K562 (cell line): ENCODE data around the gene UBE2J2. TPM values are rescaled to one million over a fixed set of nuclear protein-coding genes. Genes with fewer than 3 reads are reported as not detected.

Experiments
- ATAC-seq: fragments of 200-7000 bp; cut with Tn5 transposase; 3 replicates; pipeline ENCODE4 v1.9.1; 2020; ENCODE audit warnings: moderate library complexity
- BruUV-seq: library from RNA; stranded (reverse); fragments of 400-500 nt; replicated peaks from 2 replicates; lab custom pipeline; 2021; lab: Mats Ljungman, UMichigan
- CTCF ChIA-PET: fragments of 300-600 bp; formaldehyde crosslinking; extraction: SDS; loops from one replicate; lab custom pipeline; 2021; ENCODE audit warnings: low intra/inter-chr PET ratio; lab: Yijun Ruan, JAX
- POLR2A ChIA-PET: fragments of 300-600, 350-650 bp; sonication (Branson Sonifier 250); formaldehyde crosslinking; extraction: SDS; loops from one replicate; lab custom pipeline; 2021; ENCODE audit warnings: antibody characterized with exemption, inconsistent platforms; lab: Yijun Ruan, JAX
- DNase-seq, 4 experiments: peaks; one replicate each; pipeline versions ENCODE4 v3.0.0 to v3.0.0-alpha.2; 2011 to 2018; ENCODE audit warnings: low spot score in 3 of 4, mixed read lengths in 3 of 4; ENCODE audit errors: extremely low read depth in 1 of 4
- FAIRE-seq: peaks from 2 replicates; lab custom pipeline; 2011; peaks lifted over from hg19 to GRCh38; lab: Jason Lieb, UNC
- H2AFZ ChIP-seq: 2 replicates; pipeline ENCODE4 v1.6.0; 2011; ENCODE audit warnings: low read depth, low read length, control low read depth, inconsistent platforms
- H3K27ac ChIP-seq: fragments of 200-600 bp; 3 replicates; pipeline ENCODE4 v1.8.0; 2011; ENCODE audit warnings: low read depth, mild to moderate bottlenecking, control low read depth, inconsistent platforms, low read length, moderate library complexity, mixed read lengths; ENCODE audit errors: extremely low read depth
- H3K27me3 ChIP-seq, 2 experiments: fragments of 300-600 bp in 1 of 2; 2 replicates in 1 of 2; 3 replicates in 1 of 2; pipeline versions ENCODE4 v1.6.0 to v1.8.0; 2011; ENCODE audit warnings: inconsistent platforms in 2 of 2, low read length in 2 of 2, mild to moderate bottlenecking in 1 of 2, mixed read lengths in 1 of 2, moderate library complexity in 1 of 2; ENCODE audit not compliant: control insufficient read depth in 2 of 2, insufficient read depth in 2 of 2
- H3K36me3 ChIP-seq: fragments of 300-600 bp; 3 replicates; pipeline ENCODE4 v1.8.0; 2011; ENCODE audit warnings: mild to moderate bottlenecking, low read length, inconsistent platforms; ENCODE audit not compliant: control insufficient read depth, insufficient read depth
- H3K4me1 ChIP-seq, 2 experiments: fragments of 200-600 bp in 1 of 2; replicated peaks in 1 of 2; 2 replicates in 1 of 2; 3 replicates in 1 of 2; pipeline versions ENCODE4 v1.5.1 to v1.8.0; 2011; ENCODE audit warnings: inconsistent platforms in 2 of 2, low read length in 2 of 2, mild to moderate bottlenecking in 1 of 2, mixed read lengths in 1 of 2, moderate library complexity in 1 of 2; ENCODE audit not compliant: control insufficient read depth in 2 of 2, insufficient read depth in 2 of 2
- H3K4me2 ChIP-seq: 2 replicates; pipeline ENCODE4 v1.6.1; 2011; ENCODE audit warnings: low read length, control low read depth, inconsistent platforms, mixed read lengths; ENCODE audit not compliant: insufficient read depth
- H3K4me3 ChIP-seq: fragments of 200-600 bp; sonication (generic), shearing (Covaris generic); 2 replicates; pipeline ENCODE4 v1.5.1; 2016; ENCODE audit warnings: control low read depth, inconsistent platforms
- H3K79me2 ChIP-seq: fragments of 200-600 bp; 3 replicates; pipeline ENCODE4 v1.8.0; 2011; ENCODE audit warnings: low read length, inconsistent platforms; ENCODE audit not compliant: control insufficient read depth, insufficient read depth
- H3K9ac ChIP-seq, 2 experiments: 2 replicates each; pipeline versions ENCODE4 v1.6.0 to v1.6.1; 2011; ENCODE audit warnings: low read depth in 2 of 2, low read length in 2 of 2, control low read depth in 1 of 2, inconsistent platforms in 1 of 2, mild to moderate bottlenecking in 1 of 2, mixed read lengths in 1 of 2; ENCODE audit not compliant: insufficient read depth in 1 of 2
- H3K9me1 ChIP-seq: one replicate; pipeline ENCODE4 v1.6.0; 2011; ENCODE audit warnings: inconsistent platforms, mild to moderate bottlenecking, low read length, moderate library complexity; ENCODE audit not compliant: control insufficient read depth, insufficient read depth
- H3K9me3 ChIP-seq: replicated peaks from 2 replicates; pipeline ENCODE4 v1.5.1; 2011; ENCODE audit warnings: low read depth, low read length, inconsistent platforms; ENCODE audit not compliant: control insufficient read depth, insufficient read depth
- H4K20me1 ChIP-seq: replicated peaks from 2 replicates; pipeline ENCODE4 v1.6.1; 2011; ENCODE audit warnings: low read length, inconsistent platforms, mixed read lengths; ENCODE audit not compliant: control insufficient read depth, insufficient read depth
- ATF1 ChIP-seq, 2 experiments: fragments of 450-650 bp in 1 of 2; IDR thresholded peaks; 2 replicates each; pipeline ENCODE4 v1.6.1; 2016; ENCODE audit warnings: missing compliant biosample characterization in 1 of 2, missing genetic modification characterization in 1 of 2
- HSF4 ChIP-seq: fragments of 250-450 bp; sonication (Bioruptor Pico); IDR thresholded peaks from 2 replicates; pipeline ENCODE4 v2.1.2; 2022; ENCODE audit warnings: mild to moderate bottlenecking, moderate library complexity, borderline replicate concordance
- KDM1A ChIP-seq, 2 experiments: fragments of 450-650 bp; IDR thresholded peaks; 2 replicates each; pipeline ENCODE4 v1.6.1; 2016; ENCODE audit warnings: mild to moderate bottlenecking in 2 of 2
- MAFK ChIP-seq: IDR thresholded peaks from 2 replicates; pipeline ENCODE4 v1.6.1; 2011; ENCODE audit warnings: low read length, improper control_type of control experiment
- MCM5 ChIP-seq: fragments of 450-650 bp; IDR thresholded peaks from 2 replicates; pipeline ENCODE4 v1.6.1; 2016; ENCODE audit warnings: low read depth
- NEUROD1 ChIP-seq: fragments of 150-350 bp; IDR thresholded peaks from 2 replicates; pipeline ENCODE4 v1.6.1; 2014; ENCODE audit warnings: borderline replicate concordance, low read length, low read depth; ENCODE audit not compliant: partially characterized antibody
- NFYB ChIP-seq: IDR thresholded peaks from 2 replicates; pipeline ENCODE4 v1.6.1; 2011; ENCODE audit warnings: mild to moderate bottlenecking, moderate library complexity; ENCODE audit not compliant: insufficient read length; ENCODE audit errors: extremely low read depth
- SIN3A ChIP-seq, 2 experiments: fragments of 150-350 bp in 1 of 2; IDR thresholded peaks; 2 replicates each; pipeline ENCODE4 v1.6.1; 2011 to 2016; ENCODE audit warnings: borderline replicate concordance in 2 of 2, low read depth in 2 of 2, low read length in 2 of 2, mild to moderate bottlenecking in 2 of 2, moderate library complexity in 2 of 2; ENCODE audit not compliant: control insufficient read depth in 1 of 2
- SREBF2 ChIP-seq: sonication (generic); formaldehyde crosslinking; IDR thresholded peaks from 2 replicates; pipeline ENCODE4 v1.4.0; 2020; ENCODE audit warnings: mild to moderate bottlenecking, missing genetic modification reagents
- TFAM ChIP-seq: fragments of 250-450 bp; sonication (Bioruptor Pico); conservative IDR thresholded peaks from 2 replicates; pipeline ENCODE4 v1.5.0; 2021; ENCODE audit warnings: mild to moderate bottlenecking, moderate library complexity
- ZNF395 ChIP-seq: fragments of 200-800 bp; sonication (Bioruptor generic); IDR thresholded peaks from 2 replicates; pipeline ENCODE4 v1.6.1; 2017; ENCODE audit warnings: missing genetic modification characterization, missing compliant biosample characterization
- ZNF449 ChIP-seq: fragments of 250-450 bp; sonication (Bioruptor Pico); IDR thresholded peaks from 2 replicates; pipeline ENCODE4 v1.8.0; 2022; ENCODE audit warnings: moderate library complexity, mild to moderate bottlenecking, inconsistent platforms
- ZNF518B ChIP-seq: fragments of 250-450 bp; sonication (Bioruptor Pico); IDR thresholded peaks from 2 replicates; pipeline ENCODE4 v1.5.0; 2021; ENCODE audit warnings: mild to moderate bottlenecking, moderate library complexity
- ZNF668 ChIP-seq: fragments of 250-450 bp; sonication (Bioruptor Pico); IDR thresholded peaks from 2 replicates; pipeline ENCODE4 v1.8.0; 2022; ENCODE audit warnings: mild to moderate bottlenecking, inconsistent platforms
- WGBS: fragments of 100-300 bp; shearing (Covaris generic); methylation state at CpG from one replicate; pipeline ENCODE4 v1.1.6; 2016; ENCODE audit warnings: low coverage, mixed read lengths; ENCODE audit not compliant: insufficient coverage; ENCODE audit errors: missing lambda C conversion rate; 5-methylcytosine and 5-hydroxymethylcytosine counted together
- in situ Hi-C: fragments of 300-500 bp; cut with MboI; formaldehyde crosslinking; loops from 4 replicates; pipeline ENCODE4 v1.15.0; 2018; ENCODE audit warnings: inconsistent platforms, mixed read lengths
- intact Hi-C: fragments of 100-400 bp; cut with micrococcal nuclease; formaldehyde crosslinking; loops from 2 replicates; pipeline ENCODE4 v1.14.2; 2022
- polyA plus RNA-seq, 8 experiments: library from polyadenylated mRNA; depleted of rRNA in 4 of 8; stranded (reverse) in 5 of 8; unstranded in 3 of 8; fragments of >200 nt; fragmentation: Nextera tagmentation in 2 of 8; fragmentation: Illumina TruSeq in 1 of 8; extraction: Ambion mirVana in 2 of 8; extraction: Trizol in 1 of 8; gene quantifications; 2 replicates each; pipeline versions ENCODE4 v1.2.1 to v1.2.3, GENCODE V29; 2011 to 2014; ENCODE audit warnings: inconsistent platforms in 1 of 8, missing spikeins in 1 of 8
- total RNA-seq, 7 experiments: library from RNA; depleted of rRNA in 6 of 7; stranded (reverse); fragments of >200 nt in 6 of 7; fragmentation: Illumina TruSeq in 2 of 7; extraction: Trizol in 2 of 7; gene quantifications; 2 replicates each; pipeline versions ENCODE4 v1.2.1 to v1.2.3, GENCODE V29; 2011 to 2021; ENCODE audit warnings: low replicate concordance in 1 of 7

The UBE2J2 gene
- total and polyA plus RNA-seq, 9 of the 15 experiments (the other 6 are each of a cell fraction or from before 2014, with no cell fraction given) = 0.93 to 112 (median 75.5) TPM

GRCh38 chr1:1231400-1232207 is 42.0 kb downstream of the UBE2J2 start, which contains the start of gene SDF4:
SDF4 (minus strand) TSS chr1:1232001; CDS start chr1:1228772, 3,229 bp downstream.
- FAIRE-seq = peak; percentile 86
- peak; percentile 99 to 100 (median 100) for DNase-seq
- Histone ChIP-seq H2AFZ (peak within 1 kb of the TSS; percentile 93), H4K20me1 (no peaks in the 10 kb centered on the region), H3K4me2 (peak within 1 kb of the TSS; percentile 100), H3K4me3 (peak within 1 kb of the TSS; percentile 79), H3K9me1 (no peaks in the 10 kb centered on the region), H3K9ac (peak within 1 kb of the TSS; percentile 93 to 99), H3K36me3 (peaks cover 49% of the 10 kb centered on the region; the same call in 2 of the 3 replicates), H3K9me3 (peaks cover 9% of the 10 kb centered on the region), H3K79me2 (peaks cover 79% of the 10 kb centered on the region), H3K4me1 (peaks cover 6 to 83% of the 10 kb centered on the region in 2 experiments; a peak in 4 of 5 replicates), H3K27me3 (no peaks in the 10 kb centered on the region), H3K27ac (peak within 1 kb of the TSS; percentile 96)
- ChIA-PET POLR2A (interaction anchor here (0.5 to 2.2 kb wide), 15 partner anchors 8 to 114 kb away, joined by 3 to 12 read pairs (median 4); partner anchors contain the start of gene TNFRSF4), CTCF (interaction anchor here (0.7 kb wide), 1 partner anchor 169 kb away, joined by 4 read pairs; no protein-coding TSS in a partner anchor)
- under 1% methylated on average over 78 of the region's 99 CpGs for WGBS
- peak; percentile 99 for ATAC-seq
- intact Hi-C loops (loop anchor here (5.0 kb wide), 1 partner anchor 109 kb away; no protein-coding TSS in a partner anchor), in situ Hi-C loops (no loop called here)
- BruUV-seq = no TSS peak
- TF ChIP-seq ATF1 (CRISPR knock-in tag; IDR thresholded peaks at IDR 0.05) (peak; percentile 21; the same call in 1 of the 2 replicates), ATF1 (tag; IDR thresholded peaks at IDR 0.05) (peak; percentile 92), MAFK (no peak), SIN3A (IDR thresholded peaks at IDR 0.05; ENCODE audit: borderline replicate concordance in 2 of 2, control insufficient read depth in 1 of 2, low read depth in 2 of 2, low read length in 2 of 2) (peak; percentile 47 to 56; a peak in 1 of 4 replicates), ZNF518B (CRISPR knock-in tag) (no peak), SREBF2 (no peak), TFAM (CRISPR knock-in tag) (no peak), ZNF449 (CRISPR knock-in tag) (no peak), MCM5 (no peak), NEUROD1 (peak; percentile 74), HSF4 (CRISPR knock-in tag) (no peak), KDM1A (IDR thresholded peaks at IDR 0.05) (no peak), NFYB (peak; percentile 89), ZNF395 (peak; percentile 1; the same call in 1 of the 2 replicates), ZNF668 (CRISPR knock-in tag) (no peak)
